ENCODE data around the gene TTYH3.

DNA sequence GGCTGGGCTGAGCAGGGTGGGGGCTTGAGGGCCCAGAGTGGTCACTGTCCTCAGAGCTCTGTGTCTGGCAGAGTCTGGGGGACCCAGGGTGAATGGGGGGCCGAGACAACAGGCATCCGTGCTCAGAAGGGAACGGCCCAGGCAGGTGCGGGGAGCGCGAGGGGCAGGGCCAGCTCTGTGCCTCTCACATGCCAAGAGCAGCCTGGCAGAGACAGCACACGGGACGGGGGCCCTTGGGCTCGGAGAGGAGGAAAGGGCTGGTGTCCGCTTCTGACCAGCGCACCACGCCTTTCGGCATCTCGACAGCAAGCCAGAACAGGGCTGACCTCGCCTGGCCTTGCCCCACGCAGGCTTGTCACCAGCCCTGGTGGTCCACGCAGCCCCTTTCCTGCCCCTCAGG, 69.6 kb downstream of the TTYH3 start:
- TF ChIP-seq CTCF (IDR thresholded peaks at IDR 0.05) (no peak), ZFX (IDR thresholded peaks at IDR 0.05; ENCODE audit: borderline replicate concordance) (no peak)

Data from 22Rv1 (cell line).